HG02588 (cell line): ENCODE results near the gene PGA3.
"Not testable (repeated sequence)": the region's sequence is repeated elsewhere in the genome, so short reads cannot be mapped to it uniquely, and the experiment has no call there.

Source experiments
- ATAC-seq: cut with Tn5 transposase; IDR thresholded peaks from one replicate; pipeline ENCODE4 v1.9.1; 2021; ENCODE audit warnings: mild to moderate bottlenecking, moderate library complexity; ENCODE audit not compliant: unreplicated experiment

PGA3 gene

DNA sequence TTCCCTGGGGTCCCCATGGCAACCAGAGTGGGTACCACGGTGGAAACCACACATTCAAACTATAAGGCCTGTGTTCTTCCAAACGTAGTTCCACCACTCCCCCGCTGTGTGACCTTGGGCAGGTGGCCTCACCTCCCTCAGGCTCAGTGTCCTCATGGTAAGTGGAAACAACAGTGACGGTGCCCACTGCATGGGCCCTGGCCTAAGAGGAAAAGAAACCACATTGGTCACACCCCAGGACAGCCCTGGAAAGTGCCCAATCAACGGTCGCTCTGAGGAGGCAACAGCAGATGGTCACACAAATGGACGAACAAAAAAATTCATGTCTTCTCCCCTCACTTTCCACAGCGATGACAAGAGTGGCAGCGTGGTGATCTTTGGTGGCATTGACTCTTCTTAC, 44.8 kb downstream of the PGA3 start:
- not testable (repeated sequence) for ATAC-seq

DNA sequence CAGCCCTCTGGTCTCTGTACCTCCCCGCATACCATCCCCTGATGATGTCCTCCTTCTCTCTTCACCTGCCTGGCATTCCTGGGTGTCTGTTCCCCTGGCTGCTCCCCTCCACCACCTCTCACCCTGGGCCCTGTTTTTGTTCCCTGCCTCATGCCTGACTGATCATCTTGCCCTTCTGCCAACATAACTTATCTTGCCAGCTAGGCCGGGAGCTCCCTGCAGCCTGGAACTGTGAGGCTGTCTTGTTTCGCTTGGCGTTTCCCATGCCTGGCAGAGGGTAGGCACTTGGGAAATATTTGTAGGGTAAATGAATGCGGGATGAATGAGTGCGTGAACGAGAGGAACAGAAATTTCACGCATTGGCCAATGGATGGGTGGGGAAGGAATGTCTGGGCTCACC, 45.9 kb downstream of the PGA3 start:
- ATAC-seq = not testable (repeated sequence)

DNA sequence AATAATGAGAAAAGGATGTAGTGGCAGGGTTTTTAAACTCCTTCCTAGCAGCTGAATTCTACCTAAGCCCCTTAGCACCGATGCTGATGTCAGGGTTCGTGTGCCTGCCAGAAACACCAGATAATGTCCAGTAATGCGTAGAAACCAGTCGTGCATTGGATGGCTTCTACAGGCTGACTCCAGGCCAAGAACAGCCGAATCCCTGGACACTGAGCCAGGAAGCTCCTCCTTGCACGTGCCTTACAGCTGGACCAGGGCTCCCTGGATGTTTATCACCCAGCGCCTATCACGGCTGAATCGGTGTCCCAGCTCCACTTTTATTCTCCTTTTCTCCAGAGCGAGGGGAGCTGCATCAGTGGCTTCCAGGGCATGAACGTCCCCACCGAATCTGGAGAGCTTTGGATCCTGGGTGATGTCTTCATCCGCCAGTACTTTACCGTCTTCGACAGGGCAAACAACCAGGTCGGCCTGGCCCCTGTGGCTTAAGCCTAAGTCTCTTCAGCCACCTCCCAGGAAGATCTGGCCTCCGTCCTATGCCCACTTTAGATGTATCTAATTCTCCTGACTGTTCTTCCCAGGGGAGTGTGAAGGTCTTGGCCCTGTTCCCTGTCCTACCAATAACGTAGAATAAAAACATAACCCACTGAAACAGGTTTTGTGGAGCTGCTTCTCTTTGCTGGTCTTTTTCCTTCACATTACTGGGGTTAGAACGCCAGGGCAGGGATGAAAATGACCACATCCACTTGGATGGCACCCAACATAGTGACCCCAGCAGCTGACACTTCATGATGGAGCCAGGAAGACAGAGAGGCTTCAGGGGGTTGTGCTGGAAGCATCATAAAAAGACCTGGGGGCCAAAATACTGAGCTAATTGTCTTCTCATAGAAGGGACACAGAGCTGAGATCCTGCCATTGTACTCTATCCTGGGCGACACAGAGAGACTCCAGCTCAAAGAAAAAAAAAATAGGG, 47.8 kb downstream of the PGA3 start:
- not testable (repeated sequence) for ATAC-seq

DNA sequence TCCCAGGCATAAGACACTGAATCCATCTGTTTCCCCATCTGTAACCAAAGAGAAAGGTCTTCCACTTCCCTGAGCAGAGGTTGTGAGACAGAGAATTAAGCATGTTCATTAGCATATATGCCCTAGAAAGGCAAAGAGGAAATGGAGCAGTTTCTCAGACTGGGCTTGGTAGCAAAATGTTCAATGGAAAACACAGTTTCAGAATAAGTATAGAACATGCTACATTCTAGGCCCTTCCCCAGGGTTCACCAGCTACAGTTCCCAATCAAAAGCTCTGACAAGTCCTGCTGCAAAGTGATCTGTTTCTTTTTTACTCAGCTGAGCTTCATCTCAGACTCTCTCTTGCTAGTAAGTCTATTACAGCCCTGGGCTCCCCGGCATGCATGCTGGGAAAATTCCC, 49.0 kb downstream of the PGA3 start:
- not testable (repeated sequence) for ATAC-seq

DNA sequence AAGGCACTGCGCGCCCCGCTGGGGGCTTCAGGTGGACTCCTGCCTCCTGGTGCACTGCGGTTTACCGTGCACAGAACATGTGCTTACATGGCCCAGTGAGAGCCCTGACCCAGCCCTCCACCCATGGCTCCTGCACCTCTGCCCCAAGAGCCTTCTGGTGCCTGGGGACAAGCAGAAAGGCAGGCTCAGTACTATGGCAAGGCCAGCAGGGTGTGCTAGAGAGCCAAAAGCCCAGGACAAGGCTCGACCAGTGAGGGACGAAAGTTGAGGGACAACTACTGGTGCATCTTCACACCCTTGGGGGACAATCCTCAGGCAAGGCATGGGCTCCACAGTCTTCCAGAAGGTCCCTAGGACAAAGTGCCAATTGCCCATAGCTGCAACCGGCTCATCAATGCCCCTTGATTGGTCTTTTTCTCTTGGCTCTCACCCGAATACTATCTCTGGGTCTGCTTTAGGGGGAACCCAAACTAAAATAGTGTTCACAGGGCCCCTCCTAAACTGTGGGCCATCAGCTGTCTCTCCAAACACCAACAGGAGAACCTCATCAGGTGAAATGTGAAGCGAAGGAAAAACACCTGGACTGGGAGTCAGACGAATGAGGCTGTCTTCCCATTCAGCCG, 51.2 kb downstream of the PGA3 start:
- no peak for ATAC-seq

DNA sequence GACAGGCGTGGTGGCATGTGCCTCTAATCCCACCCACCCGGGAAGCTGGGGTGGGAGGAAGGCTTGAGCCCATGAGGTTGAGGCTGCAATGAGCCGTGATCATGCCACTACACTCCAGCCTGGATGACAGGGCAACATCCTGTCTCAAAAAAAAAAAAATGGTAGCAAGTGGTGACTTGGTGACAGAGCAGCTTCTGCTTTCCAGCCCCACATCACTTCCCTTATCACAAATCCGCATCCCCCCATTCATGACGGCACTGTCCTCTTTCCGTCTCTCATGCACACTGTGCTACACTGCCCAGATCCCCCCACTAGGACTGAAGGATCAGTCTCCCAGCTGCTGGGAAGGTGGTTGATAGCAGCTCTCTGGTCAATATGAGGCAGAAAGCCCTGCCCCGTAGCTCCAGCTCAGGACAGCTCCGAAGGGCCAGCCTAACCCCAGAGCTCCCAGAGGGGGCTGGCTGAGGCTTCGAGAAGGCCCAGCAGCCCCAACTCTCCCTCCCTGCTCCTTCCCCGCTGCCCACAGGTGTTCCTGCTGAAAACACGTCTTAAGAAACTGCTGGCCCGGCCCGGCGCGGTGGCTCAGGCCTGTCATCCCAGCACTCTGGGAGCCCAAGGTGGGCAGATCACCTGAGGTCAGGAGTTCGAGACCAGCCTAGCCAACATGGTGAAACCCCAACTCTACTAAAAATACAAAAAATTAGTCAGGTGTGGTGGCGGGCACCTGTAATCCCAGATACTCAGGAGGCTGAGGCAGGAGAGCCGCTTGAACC, 53.6 kb downstream of the PGA3 start:
- no peak for ATAC-seq

DNA sequence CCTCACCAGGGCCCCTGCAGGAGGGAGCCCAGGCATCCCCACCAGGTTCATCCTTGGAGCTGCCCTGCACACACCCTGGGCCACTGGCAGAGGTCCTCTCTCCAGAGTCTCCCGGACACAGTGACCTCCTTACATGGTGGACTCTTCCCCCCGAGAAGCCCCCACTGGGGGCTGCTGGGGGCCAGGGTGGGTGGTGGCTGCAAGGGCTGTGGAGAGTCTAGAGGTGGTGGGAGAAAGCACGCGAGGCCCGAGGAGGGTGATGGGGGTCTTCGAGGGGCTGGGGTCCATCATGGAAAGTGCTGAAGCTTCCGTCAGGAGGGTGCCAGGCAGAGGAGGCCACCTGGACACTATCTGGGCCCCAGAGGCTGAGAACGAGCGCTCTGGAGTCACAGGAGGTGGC, 55.2 kb downstream of the PGA3 start:
- no peak for ATAC-seq

DNA sequence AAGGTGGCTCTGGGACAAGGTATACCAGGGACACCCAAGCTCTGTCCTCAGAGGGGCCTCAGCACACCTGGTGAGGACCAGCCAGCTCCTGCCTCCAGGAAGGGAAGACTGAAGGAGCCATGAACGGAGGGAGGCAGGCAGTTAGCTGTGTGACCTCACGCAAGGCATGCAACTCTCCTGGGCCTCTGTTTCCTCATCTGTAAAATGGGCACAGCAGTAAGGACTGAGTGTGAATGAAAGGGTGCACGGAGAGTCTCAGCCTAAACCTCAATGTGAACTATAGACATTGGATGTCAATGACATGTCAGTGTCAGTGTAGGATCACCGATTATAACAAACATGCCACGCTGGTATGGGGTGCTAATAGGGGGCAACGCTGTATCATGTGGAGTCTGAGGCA, 56.0 kb downstream of the PGA3 start:
- ATAC-seq = no peak
